ENCODE results near the gene EDEM1. TPM values are rescaled to one million over a fixed set of nuclear protein-coding genes. Genes with fewer than 3 reads are reported as not detected.

Gene EDEM1
- total RNA-seq, 2 donors from 2014 or later, result 30.2 to 59.7 TPM

- no peaks in the 10 kb centered on the region for H3K9me3 ChIP-seq
- no peak for DNase-seq (ENCODE audit: low spot score)
- no peak for TF ChIP-seq CTCF (IDR thresholded peaks at IDR 0.05)
- H3K27me3 ChIP-seq (replicated peaks; ENCODE audit: insufficient read depth), result no peaks in the 10 kb centered on the region
- H3K27ac ChIP-seq, result no peak overlapping the region
- no peak overlapping the region for H3K4me3 ChIP-seq
- H3K36me3 ChIP-seq, result peaks cover 28% of the 10 kb centered on the region
- ATAC-seq (ENCODE audit: insufficient number of reproducible peaks, low FRiP score, low read depth), result no peak
- peaks cover 0 to 6% of the 10 kb centered on the region in 2 donors for H3K4me1 ChIP-seq (ENCODE audit: control insufficient read depth in 1 of 2, low read depth in 2 of 2)
Measured at GRCh38 chr3:5219216-5219615, 31.7 kb downstream of the EDEM1 start.

GRCh38 chr3:5220193-5220592, 32.7 kb downstream of the EDEM1 start:
- H3K27ac ChIP-seq, result no peak overlapping the region
- peaks cover 0 to 6% of the 10 kb centered on the region in 2 donors for H3K4me1 ChIP-seq (ENCODE audit: control insufficient read depth in 1 of 2, low read depth in 2 of 2)
- H3K36me3 ChIP-seq, result peaks cover 19% of the 10 kb centered on the region
- no peaks in the 10 kb centered on the region for H3K9me3 ChIP-seq
- no peak overlapping the region for H3K4me3 ChIP-seq
- H3K27me3 ChIP-seq (replicated peaks; ENCODE audit: insufficient read depth), result no peaks in the 10 kb centered on the region
- TF ChIP-seq CTCF (IDR thresholded peaks at IDR 0.05), result no peak
- ATAC-seq (ENCODE audit: insufficient number of reproducible peaks, low FRiP score, low read depth), result no peak
- DNase-seq (ENCODE audit: low spot score), result no peak

- no peak overlapping the region for H3K27ac ChIP-seq
- H3K36me3 ChIP-seq, result peaks cover 13% of the 10 kb centered on the region
- DNase-seq (ENCODE audit: low spot score) (no peak), ATAC-seq (ENCODE audit: insufficient number of reproducible peaks, low FRiP score, low read depth) (no peak)
- TF ChIP-seq CTCF (IDR thresholded peaks at IDR 0.05), result no peak
- no peaks in the 10 kb centered on the region for H3K27me3 ChIP-seq (replicated peaks; ENCODE audit: insufficient read depth)
- H3K4me1 ChIP-seq (ENCODE audit: control insufficient read depth in 1 of 2, low read depth in 2 of 2), result peaks cover 0 to 6% of the 10 kb centered on the region in 2 donors
- no peaks in the 10 kb centered on the region for H3K9me3 ChIP-seq
- no peak overlapping the region for H3K4me3 ChIP-seq
Measured at GRCh38 chr3:5220667-5221431, 33.3 kb downstream of the EDEM1 start.

GRCh38 chr3:5221701-5222100, 34.2 kb downstream of the EDEM1 start:
- DNase-seq (ENCODE audit: low spot score), result no peak
- ATAC-seq (ENCODE audit: insufficient number of reproducible peaks, low FRiP score, low read depth), result no peak
- Histone ChIP-seq H3K4me3 (no peak overlapping the region), H3K36me3 (peaks cover 7% of the 10 kb centered on the region), H3K9me3 (no peaks in the 10 kb centered on the region), H3K27ac (no peak overlapping the region), H3K27me3 (replicated peaks; ENCODE audit: insufficient read depth) (no peaks in the 10 kb centered on the region), H3K4me1 (ENCODE audit: control insufficient read depth in 1 of 2, low read depth in 2 of 2) (peaks cover 0 to 6% of the 10 kb centered on the region in 2 donors)
- TF ChIP-seq CTCF (IDR thresholded peaks at IDR 0.05), result no peak

- Histone ChIP-seq H3K4me3 (no peak overlapping the region), H3K27ac (no peak overlapping the region), H3K27me3 (replicated peaks; ENCODE audit: insufficient read depth) (no peaks in the 10 kb centered on the region), H3K4me1 (ENCODE audit: control insufficient read depth in 1 of 2, low read depth in 2 of 2) (peaks cover 0 to 6% of the 10 kb centered on the region in 2 donors), H3K36me3 (no peaks in the 10 kb centered on the region), H3K9me3 (no peaks in the 10 kb centered on the region)
- no peak for ATAC-seq (ENCODE audit: insufficient number of reproducible peaks, low FRiP score, low read depth)
- TF ChIP-seq CTCF (IDR thresholded peaks at IDR 0.05), result no peak
- DNase-seq (ENCODE audit: low spot score), result no peak
Measured at GRCh38 chr3:5222283-5223005, 34.9 kb downstream of the EDEM1 start.
